ENCODE measurements around the gene S100A14. TPM values are rescaled to one million over a fixed set of nuclear protein-coding genes. Genes with fewer than 3 reads are reported as not detected.

Gene S100A14
- total RNA-seq, 4 donors from 2014 or later, result 112 to 175 (median 132) TPM

GRCh38 chr1:153623101-153623500, 7.0 kb upstream of the S100A14 start:
- DNase-seq, result peak; percentile 74 to 79
- Histone ChIP-seq H3K9me3 (no peaks in the 10 kb centered on the region), H3K4me3 (replicated peaks in 1 of 3) (no peak overlapping the region), H3K4me1 (peaks cover 54 to 56% of the 10 kb centered on the region in 2 donors), H3K36me3 (peaks cover 2 to 8% of the 10 kb centered on the region in 2 donors), H3K27me3 (no peaks in the 10 kb centered on the region), H3K27ac (peak overlapping the region; percentile 78 to 99 (median 96))
- intact Hi-C loops (cut with DNase I), result no loop called here
- no peak for TF ChIP-seq CTCF (IDR thresholded peaks at IDR 0.05)
- no peak for TF ChIP-seq POLR2A (IDR thresholded peaks at IDR 0.05)
- WGBS, 2 donors, result 20 to 38% methylated on average over 7 of the region's 7 CpGs

GRCh38 chr1:153619171-153619570, 3.0 kb upstream of the S100A14 start:
- intact Hi-C loops (cut with DNase I), result no loop called here
- no peaks in the 10 kb centered on the region for H3K27me3 ChIP-seq

GRCh38 chr1:153617663-153618062, 1.5 kb upstream of the S100A14 start:
- H3K4me1 ChIP-seq, result peaks cover 49 to 61% of the 10 kb centered on the region in 2 donors
- peak in 5 of 6 experiments; percentile 54 to 88 (median 61) for TF ChIP-seq CTCF (IDR thresholded peaks at IDR 0.05)
- TF ChIP-seq POLR2A (IDR thresholded peaks at IDR 0.05), result no peak
- no peak overlapping the region for H3K4me3 ChIP-seq (replicated peaks in 1 of 3)
- peak overlapping the region; percentile 75 to 89 (median 77) for H3K27ac ChIP-seq
- peak; percentile 56 to 84 for DNase-seq
- H3K9me3 ChIP-seq, result no peaks in the 10 kb centered on the region
- H3K27me3 ChIP-seq, result no peaks in the 10 kb centered on the region
- peaks cover 0 to 8% of the 10 kb centered on the region in 2 donors for H3K36me3 ChIP-seq
- WGBS, 2 donors, result 17 to 27% methylated on average over 3 to 4 of the region's 6 CpGs
- intact Hi-C loops (cut with DNase I), result no loop called here

More at GRCh38 chr1:153619171-153619570, 3.0 kb upstream of the S100A14 start:
- Histone ChIP-seq H3K4me3 (replicated peaks in 1 of 3) (no peak overlapping the region), H3K27ac (peak overlapping the region in 2 of 3 donors; percentile 77 to 89), H3K4me1 (peaks cover 56 to 62% of the 10 kb centered on the region in 2 donors), H3K9me3 (no peaks in the 10 kb centered on the region), H3K36me3 (peaks cover 0 to 8% of the 10 kb centered on the region in 2 donors)
- WGBS, 2 donors, result 96 to 98% methylated on average over 6 of the region's 6 CpGs
- no peak for DNase-seq
- TF ChIP-seq CTCF (IDR thresholded peaks at IDR 0.05), result no peak
- TF ChIP-seq POLR2A (IDR thresholded peaks at IDR 0.05), result no peak

GRCh38 chr1:153616917-153617311, 789 bp upstream of the S100A14 start:
- peaks cover 43 to 54% of the 10 kb centered on the region in 2 donors for H3K4me1 ChIP-seq
- TF ChIP-seq POLR2A (IDR thresholded peaks at IDR 0.05) (peak in 1 of 2 donors; percentile 19), CTCF (IDR thresholded peaks at IDR 0.05) (no peak)
- no peak overlapping the region for H3K4me3 ChIP-seq (replicated peaks in 1 of 3)
- peaks cover 0 to 8% of the 10 kb centered on the region in 2 donors for H3K36me3 ChIP-seq
- DNase-seq, result peak; percentile 88 to 90
- intact Hi-C loops (cut with DNase I), result no loop called here
- H3K27ac ChIP-seq, result peak overlapping the region; percentile 75 to 89 (median 77)
- 45 to 80% methylated on average over 2 to 5 of the region's 5 CpGs for WGBS, 2 donors
- no peaks in the 10 kb centered on the region for H3K9me3 ChIP-seq
- no peaks in the 10 kb centered on the region for H3K27me3 ChIP-seq

- Histone ChIP-seq H3K4me1 (peaks cover 58 to 69% of the 10 kb centered on the region in 2 donors), H3K27me3 (no peaks in the 10 kb centered on the region), H3K36me3 (peaks cover 0 to 8% of the 10 kb centered on the region in 2 donors), H3K4me3 (replicated peaks in 1 of 3) (peak overlapping the region in 1 of 3 donors; percentile 19), H3K27ac (peak overlapping the region; percentile 75 to 89 (median 77)), H3K9me3 (no peaks in the 10 kb centered on the region)
- no peak for DNase-seq
- 60 to 67% methylated on average over 1 of the region's 2 CpGs for WGBS, 2 donors
- intact Hi-C loops (cut with DNase I), result no loop called here
- no peak for TF ChIP-seq POLR2A (IDR thresholded peaks at IDR 0.05)
- no peak for TF ChIP-seq CTCF (IDR thresholded peaks at IDR 0.05)
These were observed 719 bp downstream of the S100A14 start for GRCh38 chr1:153615406-153615805.
